GM12878 (cell line): ENCODE data around the gene GRAMD1B. TPM values are rescaled to one million over a fixed set of nuclear protein-coding genes. Genes with fewer than 3 reads are reported as not detected.

Source experiments
- ATAC-seq: fragments of 200-7000 bp; cut with Tn5 transposase; 3 replicates; pipeline ENCODE4 v1.9.1; 2020; ENCODE audit warnings: mild to moderate bottlenecking, moderate library complexity
- BruUV-seq: library from RNA; stranded (reverse); fragments of 400-500 nt; replicated peaks from 2 replicates; lab custom pipeline; 2021; lab: Mats Ljungman, UMichigan
- CTCF ChIA-PET: fragments of 300-600 bp; sonication (Branson Sonifier 250); formaldehyde crosslinking; extraction: SDS; loops from one replicate; lab custom pipeline; 2021; ENCODE audit warnings: inconsistent platforms; lab: Yijun Ruan, JAX
- POLR2A ChIA-PET: fragments of 350-600 bp; formaldehyde crosslinking; extraction: SDS; loops from one replicate; lab custom pipeline; 2021; ENCODE audit warnings: inconsistent platforms; lab: Charles Lee
- RAD21 ChIA-PET: fragments of 300-600 bp; sonication (Branson Sonifier 250); formaldehyde crosslinking; loops from one replicate; lab custom pipeline; 2023; ENCODE audit warnings: antibody characterized with exemption; ENCODE audit not compliant: unreplicated experiment; lab: Charles Lee
- SMC1A ChIA-PET: fragments of 300-600 bp; sonication (Branson Sonifier 250); formaldehyde crosslinking; loops from one replicate; lab custom pipeline; 2023; ENCODE audit not compliant: unreplicated experiment, uncharacterized antibody; lab: Charles Lee
- DNase-seq: peaks from one replicate; pipeline ENCODE4 v3.0.0-alpha.2; 2011; ENCODE audit warnings: low read depth, low spot score
- FAIRE-seq: peaks from 3 replicates; lab custom pipeline; 2011; peaks lifted over from hg19 to GRCh38; lab: Jason Lieb, UNC
- H2AFZ ChIP-seq: 2 replicates; pipeline ENCODE4 v1.6.0; 2011; ENCODE audit warnings: low read depth, low read length, control low read depth; ENCODE audit not compliant: control insufficient read depth
- H3K27ac ChIP-seq: 2 replicates; pipeline ENCODE4 v1.5.1; 2011; ENCODE audit warnings: control low read depth; ENCODE audit not compliant: control insufficient read depth, insufficient read depth
- H3K27me3 ChIP-seq, 2 experiments: replicated peaks in 1 of 2; 2 replicates each; pipeline versions ENCODE4 v1.6.0 to v1.6.1; 2011; ENCODE audit warnings: low read length in 1 of 2; ENCODE audit not compliant: control insufficient read depth in 2 of 2, insufficient read depth in 2 of 2
- H3K36me3 ChIP-seq, 2 experiments: 2 replicates each; pipeline ENCODE4 v1.5.1; 2011; ENCODE audit warnings: low read length in 1 of 2; ENCODE audit not compliant: control insufficient read depth in 2 of 2, insufficient read depth in 2 of 2
- H3K4me1 ChIP-seq: 2 replicates; pipeline ENCODE4 v1.6.1; 2011; ENCODE audit warnings: mild to moderate bottlenecking, low read length, moderate library complexity, mixed read lengths; ENCODE audit not compliant: control insufficient read depth, insufficient read depth
- H3K4me2 ChIP-seq: 2 replicates; pipeline ENCODE4 v1.6.0; 2011; ENCODE audit warnings: control low read depth; ENCODE audit not compliant: control insufficient read depth, insufficient read depth
- H3K4me3 ChIP-seq: fragments of 200-600 bp; sonication (generic); 2 replicates; pipeline ENCODE4 v1.5.1; 2016
- H3K79me2 ChIP-seq: 2 replicates; pipeline ENCODE4 v1.6.0; 2011; ENCODE audit warnings: low read length; ENCODE audit not compliant: control insufficient read depth, insufficient read depth
- H3K9ac ChIP-seq: 2 replicates; pipeline ENCODE4 v1.8.0; 2011; ENCODE audit warnings: low read length, control low read depth, mixed read lengths; ENCODE audit not compliant: control insufficient read depth, insufficient read depth
- H3K9me3 ChIP-seq: replicated peaks from 3 replicates; pipeline ENCODE4 v1.5.1; 2011; ENCODE audit warnings: mild to moderate bottlenecking, low read length; ENCODE audit not compliant: control insufficient read depth, insufficient read depth
- H4K20me1 ChIP-seq: 2 replicates; pipeline ENCODE4 v1.6.0; 2011; ENCODE audit not compliant: control insufficient read depth, insufficient read depth
- EED ChIP-seq: sonication (generic); IDR thresholded peaks from 2 replicates; pipeline ENCODE4 v1.6.1; 2016; ENCODE audit warnings: antibody characterized with exemption, low read depth
- EZH2 ChIP-seq: IDR thresholded peaks from 2 replicates; pipeline ENCODE4 v1.6.1; 2012; ENCODE audit warnings: low read depth, mild to moderate bottlenecking, control low read depth, inconsistent platforms, low read length, borderline replicate concordance; ENCODE audit not compliant: control insufficient read depth
- FOXK2 ChIP-seq: fragments of 450-650 bp; IDR thresholded peaks from 2 replicates; pipeline ENCODE4 v1.6.1; 2017; ENCODE audit warnings: mild to moderate bottlenecking, moderate library complexity
- KLF5 ChIP-seq: fragments of 450-650 bp; IDR thresholded peaks from 2 replicates; pipeline ENCODE4 v1.6.1; 2014; ENCODE audit warnings: mild to moderate bottlenecking; ENCODE audit not compliant: partially characterized antibody
- MEF2B ChIP-seq: fragments of 450-650 bp; IDR thresholded peaks from 2 replicates; pipeline ENCODE4 v1.6.1; 2018; ENCODE audit warnings: mild to moderate bottlenecking, moderate library complexity; ENCODE audit not compliant: partially characterized antibody, poor library complexity, severe bottlenecking
- MYC ChIP-seq: IDR thresholded peaks from 2 replicates; pipeline ENCODE4 v1.6.1; 2011; ENCODE audit warnings: mild to moderate bottlenecking, low read length, moderate library complexity, inconsistent platforms; ENCODE audit not compliant: insufficient read depth, insufficient replicate concordance, insufficient read length, severe bottlenecking
- NR2C1 ChIP-seq: fragments of 450-650 bp; IDR thresholded peaks from 2 replicates; pipeline ENCODE4 v1.6.1; 2017; ENCODE audit warnings: antibody characterized with exemption, mild to moderate bottlenecking, moderate library complexity
- PBX3 ChIP-seq: IDR thresholded peaks from 2 replicates; pipeline ENCODE4 v1.6.1; 2011; ENCODE audit warnings: mild to moderate bottlenecking, low read depth, low read length, moderate library complexity; ENCODE audit not compliant: insufficient replicate concordance
- RBBP5 ChIP-seq: fragments of 200-600 bp; sonication (generic); conservative IDR thresholded peaks from 2 replicates; pipeline ENCODE4 v1.6.1; 2016
- ZNF274 ChIP-seq: IDR thresholded peaks from one replicate; pipeline ENCODE4 v1.8.0; 2011; ENCODE audit not compliant: insufficient read length, insufficient read depth
- WGBS: methylation state at CpG from one replicate; pipeline ENCODE4 v1.1.6; 2016; ENCODE audit warnings: low lambda C conversion rate; ENCODE audit not compliant: insufficient replicate concordance, insufficient coverage; ENCODE audit errors: missing lambda C conversion rate; 5-methylcytosine and 5-hydroxymethylcytosine counted together
- in situ Hi-C: fragments of 300-500 bp; cut with MboI; formaldehyde crosslinking; loops from 9 replicates; pipeline ENCODE4 v1.14.3; 2018; ENCODE audit warnings: mixed read lengths
- intact Hi-C: fragments of 100-400 bp; cut with micrococcal nuclease; formaldehyde crosslinking; loops from one replicate; pipeline ENCODE4 v1.14.2; 2022; ENCODE audit not compliant: unreplicated experiment
- polyA plus RNA-seq, 11 experiments: library from polyadenylated mRNA; depleted of rRNA in 4 of 11; unstranded in 6 of 11; stranded (reverse) in 5 of 11; fragments of >200 nt; fragmentation: Nextera tagmentation in 4 of 11; fragmentation: Illumina TruSeq in 1 of 11; extraction: Ambion mirVana in 4 of 11; extraction: Trizol in 1 of 11; gene quantifications; 1 replicate in 1 of 11; 2 replicates in 10 of 11; pipeline versions ENCODE4 v1.2.1 to v1.2.3, GENCODE V29; 2011 to 2016; ENCODE audit warnings: inconsistent platforms in 2 of 11, missing spikeins in 2 of 11, low read depth in 1 of 11
- total RNA-seq, 4 experiments: library from RNA; depleted of rRNA in 3 of 4; stranded (reverse); fragments of >200 nt in 3 of 4; fragmentation: Illumina TruSeq in 1 of 4; extraction: Trizol in 1 of 4; gene quantifications; 2 replicates each; pipeline versions ENCODE4 v1.2.1 to v1.2.3, GENCODE V29; 2013 to 2021
- TF ChIP-seq, protein P1 (sequence below): fragments of 450-650 bp; IDR thresholded peaks from 2 replicates; pipeline ENCODE4 v1.6.1; 2017; ENCODE audit warnings: borderline replicate concordance
- TF ChIP-seq, protein P2 (sequence below): fragments of 450-650 bp; IDR thresholded peaks from 2 replicates; pipeline ENCODE4 v1.6.1; 2014; ENCODE audit warnings: mild to moderate bottlenecking
- TF ChIP-seq, protein P3 (sequence below): fragments of 450-650 bp; IDR thresholded peaks from 2 replicates; pipeline ENCODE4 v1.6.1; 2016; ENCODE audit warnings: mild to moderate bottlenecking, moderate library complexity, borderline replicate concordance
- TF ChIP-seq, protein P4 (sequence below): fragments of 450-650 bp; IDR thresholded peaks from 2 replicates; pipeline ENCODE4 v1.6.1; 2016; ENCODE audit warnings: mild to moderate bottlenecking

Gene GRAMD1B
- total and polyA plus RNA-seq, 10 of the 15 experiments (the other 5 are each of a cell fraction or from before 2014, with no cell fraction given) = 1.9 to 49.1 (median 26.9) TPM

GRCh38 chr11:123670081-123670480 is 240.0 kb downstream of the GRAMD1B start:
- H4K20me1 ChIP-seq = no peaks in the 10 kb centered on the region
- H3K27me3 ChIP-seq = peaks cover 0 to 3% of the 10 kb centered on the region in 2 experiments; a peak in 1 of 4 replicates
- FAIRE-seq = no peak
- ChIA-PET SMC1A (no interaction called here), CTCF (interaction anchor here (0.9 kb wide), 1 partner anchor 15 kb away, joined by 3 read pairs; no protein-coding TSS in a partner anchor), RAD21 (no interaction called here), POLR2A (no interaction called here)
- no peaks in the 10 kb centered on the region for H3K36me3 ChIP-seq
- WGBS = 5% methylated on average over 1 of the region's 1 CpG
- H2AFZ ChIP-seq = no peak overlapping the region
- in situ Hi-C loops = no loop called here
- no peaks in the 10 kb centered on the region for H3K79me2 ChIP-seq
- no peak overlapping the region for H3K4me2 ChIP-seq
- no TSS peak for BruUV-seq
- intact Hi-C loops = no loop called here
- no peak overlapping the region for H3K4me3 ChIP-seq
- no peak overlapping the region for H3K9ac ChIP-seq
- no peak for ATAC-seq
- H3K4me1 ChIP-seq = no peaks in the 10 kb centered on the region
- DNase-seq = no peak
- H3K9me3 ChIP-seq = no peaks in the 10 kb centered on the region; the same call in 1 of the 3 replicates
- no peak overlapping the region for H3K27ac ChIP-seq
- TF ChIP-seq, protein P1, sequence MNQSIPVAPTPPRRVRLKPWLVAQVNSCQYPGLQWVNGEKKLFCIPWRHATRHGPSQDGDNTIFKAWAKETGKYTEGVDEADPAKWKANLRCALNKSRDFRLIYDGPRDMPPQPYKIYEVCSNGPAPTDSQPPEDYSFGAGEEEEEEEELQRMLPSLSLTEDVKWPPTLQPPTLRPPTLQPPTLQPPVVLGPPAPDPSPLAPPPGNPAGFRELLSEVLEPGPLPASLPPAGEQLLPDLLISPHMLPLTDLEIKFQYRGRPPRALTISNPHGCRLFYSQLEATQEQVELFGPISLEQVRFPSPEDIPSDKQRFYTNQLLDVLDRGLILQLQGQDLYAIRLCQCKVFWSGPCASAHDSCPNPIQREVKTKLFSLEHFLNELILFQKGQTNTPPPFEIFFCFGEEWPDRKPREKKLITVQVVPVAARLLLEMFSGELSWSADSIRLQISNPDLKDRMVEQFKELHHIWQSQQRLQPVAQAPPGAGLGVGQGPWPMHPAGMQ = no peak
- TF ChIP-seq EED = no peak
- TF ChIP-seq KLF5 = no peak
- TF ChIP-seq EZH2 = no peak
- TF ChIP-seq, protein P2, sequence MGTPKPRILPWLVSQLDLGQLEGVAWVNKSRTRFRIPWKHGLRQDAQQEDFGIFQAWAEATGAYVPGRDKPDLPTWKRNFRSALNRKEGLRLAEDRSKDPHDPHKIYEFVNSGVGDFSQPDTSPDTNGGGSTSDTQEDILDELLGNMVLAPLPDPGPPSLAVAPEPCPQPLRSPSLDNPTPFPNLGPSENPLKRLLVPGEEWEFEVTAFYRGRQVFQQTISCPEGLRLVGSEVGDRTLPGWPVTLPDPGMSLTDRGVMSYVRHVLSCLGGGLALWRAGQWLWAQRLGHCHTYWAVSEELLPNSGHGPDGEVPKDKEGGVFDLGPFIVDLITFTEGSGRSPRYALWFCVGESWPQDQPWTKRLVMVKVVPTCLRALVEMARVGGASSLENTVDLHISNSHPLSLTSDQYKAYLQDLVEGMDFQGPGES = no peak
- no peak for TF ChIP-seq MEF2B
- TF ChIP-seq FOXK2 = no peak
- TF ChIP-seq, protein P3, sequence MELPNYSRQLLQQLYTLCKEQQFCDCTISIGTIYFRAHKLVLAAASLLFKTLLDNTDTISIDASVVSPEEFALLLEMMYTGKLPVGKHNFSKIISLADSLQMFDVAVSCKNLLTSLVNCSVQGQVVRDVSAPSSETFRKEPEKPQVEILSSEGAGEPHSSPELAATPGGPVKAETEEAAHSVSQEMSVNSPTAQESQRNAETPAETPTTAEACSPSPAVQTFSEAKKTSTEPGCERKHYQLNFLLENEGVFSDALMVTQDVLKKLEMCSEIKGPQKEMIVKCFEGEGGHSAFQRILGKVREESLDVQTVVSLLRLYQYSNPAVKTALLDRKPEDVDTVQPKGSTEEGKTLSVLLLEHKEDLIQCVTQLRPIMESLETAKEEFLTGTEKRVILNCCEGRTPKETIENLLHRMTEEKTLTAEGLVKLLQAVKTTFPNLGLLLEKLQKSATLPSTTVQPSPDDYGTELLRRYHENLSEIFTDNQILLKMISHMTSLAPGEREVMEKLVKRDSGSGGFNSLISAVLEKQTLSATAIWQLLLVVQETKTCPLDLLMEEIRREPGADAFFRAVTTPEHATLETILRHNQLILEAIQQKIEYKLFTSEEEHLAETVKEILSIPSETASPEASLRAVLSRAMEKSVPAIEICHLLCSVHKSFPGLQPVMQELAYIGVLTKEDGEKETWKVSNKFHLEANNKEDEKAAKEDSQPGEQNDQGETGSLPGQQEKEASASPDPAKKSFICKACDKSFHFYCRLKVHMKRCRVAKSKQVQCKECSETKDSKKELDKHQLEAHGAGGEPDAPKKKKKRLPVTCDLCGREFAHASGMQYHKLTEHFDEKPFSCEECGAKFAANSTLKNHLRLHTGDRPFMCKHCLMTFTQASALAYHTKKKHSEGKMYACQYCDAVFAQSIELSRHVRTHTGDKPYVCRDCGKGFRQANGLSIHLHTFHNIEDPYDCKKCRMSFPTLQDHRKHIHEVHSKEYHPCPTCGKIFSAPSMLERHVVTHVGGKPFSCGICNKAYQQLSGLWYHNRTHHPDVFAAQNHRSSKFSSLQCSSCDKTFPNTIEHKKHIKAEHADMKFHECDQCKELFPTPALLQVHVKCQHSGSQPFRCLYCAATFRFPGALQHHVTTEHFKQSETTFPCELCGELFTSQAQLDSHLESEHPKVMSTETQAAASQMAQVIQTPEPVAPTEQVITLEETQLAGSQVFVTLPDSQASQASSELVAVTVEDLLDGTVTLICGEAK = no peak
- no peak for TF ChIP-seq RBBP5
- TF ChIP-seq, protein P4, sequence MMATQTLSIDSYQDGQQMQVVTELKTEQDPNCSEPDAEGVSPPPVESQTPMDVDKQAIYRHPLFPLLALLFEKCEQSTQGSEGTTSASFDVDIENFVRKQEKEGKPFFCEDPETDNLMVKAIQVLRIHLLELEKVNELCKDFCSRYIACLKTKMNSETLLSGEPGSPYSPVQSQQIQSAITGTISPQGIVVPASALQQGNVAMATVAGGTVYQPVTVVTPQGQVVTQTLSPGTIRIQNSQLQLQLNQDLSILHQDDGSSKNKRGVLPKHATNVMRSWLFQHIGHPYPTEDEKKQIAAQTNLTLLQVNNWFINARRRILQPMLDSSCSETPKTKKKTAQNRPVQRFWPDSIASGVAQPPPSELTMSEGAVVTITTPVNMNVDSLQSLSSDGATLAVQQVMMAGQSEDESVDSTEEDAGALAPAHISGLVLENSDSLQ = no peak
- TF ChIP-seq PBX3 = no peak
- TF ChIP-seq NR2C1 = no peak
- no peak for TF ChIP-seq MYC
- TF ChIP-seq ZNF274 = no peak
